Prostate gland (tissue), 2 donors: ENCODE measurements around the gene ZNF324B. TPM values are rescaled to one million over a fixed set of nuclear protein-coding genes. Genes with fewer than 3 reads are reported as not detected.
A peak's percentile ranks its signal among the peaks of the same experiment; 100 is the strongest.
"Not testable (repeated sequence)": the region's sequence is repeated elsewhere in the genome, so short reads cannot be mapped to it uniquely, and the experiment has no call there.

ENCODE experiments used
- DNase-seq: peaks from one replicate; pipeline ENCODE4 v3.0.0-alpha.2; 2019; ENCODE audit warnings: low spot score
- H3K27ac ChIP-seq, 2 donors: fragments of 200-600 bp; sonication (generic); 2 replicates each; pipeline ENCODE4 v1.5.1; 2017 to 2019
- H3K27me3 ChIP-seq: fragments of 200-600 bp; sonication (generic); replicated peaks from 2 replicates; pipeline ENCODE4 v1.5.1; 2019; ENCODE audit not compliant: insufficient read depth
- H3K36me3 ChIP-seq, 2 donors: fragments of 200-600 bp; sonication (generic); 1 replicate in 1 of 2; 2 replicates in 1 of 2; pipeline versions ENCODE4 v1.5.1 to v1.8.1; 2017 to 2019
- H3K4me1 ChIP-seq: fragments of 200-600 bp; sonication (generic); replicated peaks from 2 replicates; pipeline ENCODE4 v1.5.1; 2019
- H3K4me3 ChIP-seq, 2 donors: fragments of 200-600 bp; sonication (generic); 2 replicates each; pipeline ENCODE4 v1.5.1; 2017 to 2019
- H3K9me3 ChIP-seq: fragments of 200-600 bp; sonication (generic); 2 replicates; pipeline ENCODE4 v1.5.1; 2017
- POLR2A ChIP-seq: fragments of 450-650 bp; IDR thresholded peaks from one replicate; pipeline ENCODE4 v1.6.1; 2016; ENCODE audit warnings: antibody characterized with exemption, mild to moderate bottlenecking
- POLR2AphosphoS5 ChIP-seq: sonication (generic); formaldehyde crosslinking; IDR thresholded peaks from one replicate; pipeline ENCODE4 v1.6.1; 2017; ENCODE audit warnings: antibody characterized with exemption
- WGBS: methylation state at CpG from one replicate; pipeline ENCODE4 v1.1.5; 2018; 5-methylcytosine and 5-hydroxymethylcytosine counted together
- intact Hi-C: fragments of 100-400 bp; cut with DNase I; formaldehyde crosslinking; loops from one replicate; pipeline ENCODE4 v1.14.2; 2022
- total RNA-seq, 2 donors: library from RNA; depleted of rRNA; stranded (reverse); fragments of >200 nt; gene quantifications; one replicate each; pipeline ENCODE4 v1.1.0, GENCODE V29; 2016
- TF ChIP-seq, protein P1 (sequence below), 4 experiments: fragments of 200-600 bp in 2 of 4; fragments of 450-650 bp in 2 of 4; sonication (generic) in 2 of 4; IDR thresholded peaks; 1 replicate in 3 of 4; 2 replicates in 1 of 4; pipeline ENCODE4 v1.5.1; 2016 to 2019; ENCODE audit warnings: antibody characterized with exemption in 4 of 4, mild to moderate bottlenecking in 2 of 4, moderate library complexity in 2 of 4

The ZNF324B gene
- total RNA-seq, 2 donors from 2014 or later = 10.8 to 16.4 TPM

DNA sequence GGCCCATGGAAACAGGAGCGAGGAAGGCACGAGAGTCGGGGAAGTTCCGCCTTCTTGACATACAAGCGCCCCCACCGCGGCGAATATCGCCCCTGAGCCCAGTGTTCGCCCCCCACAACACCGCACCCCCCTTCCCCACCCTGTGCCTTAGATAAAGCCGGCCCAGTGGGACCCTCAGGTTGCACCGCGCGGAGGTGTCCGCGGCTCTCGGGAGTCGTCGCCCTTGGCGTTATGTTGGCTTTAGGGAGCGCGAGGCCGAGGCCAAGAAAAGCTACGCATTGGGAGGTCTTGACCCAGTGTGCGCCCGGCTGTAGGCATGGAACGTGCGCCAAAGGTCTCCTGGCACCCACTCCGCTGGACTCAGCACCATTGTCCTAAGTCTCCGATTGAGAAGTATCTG lies 10.9 kb upstream of the ZNF324B start:
- Histone ChIP-seq H3K4me3 (peak overlapping the region; percentile 52 to 77), H3K27me3 (no peaks in the 10 kb centered on the region), H3K9me3 (no peaks in the 10 kb centered on the region), H3K27ac (peak overlapping the region; percentile 53 to 57), H3K4me1 (no peaks in the 10 kb centered on the region), H3K36me3 (peaks cover 0 to 7% of the 10 kb centered on the region in 2 donors)
- intact Hi-C loops = loop anchor here (2.0 kb wide), 1 partner anchor 32 kb away; the partner anchor contains the start of gene ZNF584
- no peak for DNase-seq
- WGBS = 8% methylated on average over 30 of the region's 31 CpGs
- no peak for TF ChIP-seq POLR2AphosphoS5
- no peak for TF ChIP-seq POLR2A
- TF ChIP-seq, protein P1, sequence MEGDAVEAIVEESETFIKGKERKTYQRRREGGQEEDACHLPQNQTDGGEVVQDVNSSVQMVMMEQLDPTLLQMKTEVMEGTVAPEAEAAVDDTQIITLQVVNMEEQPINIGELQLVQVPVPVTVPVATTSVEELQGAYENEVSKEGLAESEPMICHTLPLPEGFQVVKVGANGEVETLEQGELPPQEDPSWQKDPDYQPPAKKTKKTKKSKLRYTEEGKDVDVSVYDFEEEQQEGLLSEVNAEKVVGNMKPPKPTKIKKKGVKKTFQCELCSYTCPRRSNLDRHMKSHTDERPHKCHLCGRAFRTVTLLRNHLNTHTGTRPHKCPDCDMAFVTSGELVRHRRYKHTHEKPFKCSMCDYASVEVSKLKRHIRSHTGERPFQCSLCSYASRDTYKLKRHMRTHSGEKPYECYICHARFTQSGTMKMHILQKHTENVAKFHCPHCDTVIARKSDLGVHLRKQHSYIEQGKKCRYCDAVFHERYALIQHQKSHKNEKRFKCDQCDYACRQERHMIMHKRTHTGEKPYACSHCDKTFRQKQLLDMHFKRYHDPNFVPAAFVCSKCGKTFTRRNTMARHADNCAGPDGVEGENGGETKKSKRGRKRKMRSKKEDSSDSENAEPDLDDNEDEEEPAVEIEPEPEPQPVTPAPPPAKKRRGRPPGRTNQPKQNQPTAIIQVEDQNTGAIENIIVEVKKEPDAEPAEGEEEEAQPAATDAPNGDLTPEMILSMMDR (IDR thresholded peaks at IDR 0.05) = no peak

DNA sequence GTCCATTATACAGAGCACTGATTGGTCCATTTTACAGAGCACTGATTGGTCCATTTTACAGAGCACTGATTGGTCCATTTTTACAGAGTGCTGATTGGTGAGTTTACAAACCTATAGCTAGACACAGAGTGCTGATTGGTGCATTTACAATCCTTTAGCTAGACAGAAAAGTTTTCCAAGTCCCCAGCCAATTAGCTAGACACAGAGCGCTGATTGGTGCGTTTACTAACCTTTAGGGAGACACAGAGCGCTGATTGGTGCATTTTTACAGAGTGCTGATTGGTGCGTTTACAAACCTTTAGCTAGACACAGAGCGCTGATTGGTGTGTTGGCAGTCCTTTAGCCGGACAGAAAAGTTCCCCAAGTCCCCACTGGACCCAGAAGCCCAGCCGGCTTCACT lies 8.4 kb upstream of the ZNF324B start:
- intact Hi-C loops, H3K36me3 ChIP-seq, H3K4me3 ChIP-seq, H3K9me3 ChIP-seq, DNase-seq, H3K27me3 ChIP-seq, H3K27ac ChIP-seq, H3K4me1 ChIP-seq: not testable (repeated sequence)
- WGBS = 88% methylated on average over 7 of the region's 7 CpGs

DNA sequence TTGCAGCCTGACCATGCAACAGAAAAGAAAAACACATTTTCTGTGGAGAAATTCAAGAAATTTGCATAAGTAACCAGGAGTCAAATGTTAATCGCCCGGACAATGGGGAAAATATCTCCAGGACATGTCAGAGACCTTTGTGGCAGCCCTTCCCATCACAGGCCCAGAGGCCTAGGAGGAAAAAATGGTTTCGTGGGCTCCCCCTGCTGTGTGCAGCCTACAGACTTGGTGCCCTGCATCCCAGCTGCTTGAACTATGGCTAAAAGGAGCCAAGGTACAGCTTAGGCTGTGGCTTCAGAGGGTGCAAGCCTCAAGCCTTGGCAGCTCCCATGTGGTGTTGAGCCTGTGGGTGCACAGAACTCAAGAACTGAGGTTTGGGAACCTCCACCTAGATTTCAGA lies 2.6 kb upstream of the ZNF324B start:
- WGBS = 65% methylated on average over 3 of the region's 3 CpGs
- H3K27ac ChIP-seq, H3K4me3 ChIP-seq, H3K27me3 ChIP-seq, H3K4me1 ChIP-seq, H3K36me3 ChIP-seq, H3K9me3 ChIP-seq, DNase-seq, intact Hi-C loops: not testable (repeated sequence)

DNA sequence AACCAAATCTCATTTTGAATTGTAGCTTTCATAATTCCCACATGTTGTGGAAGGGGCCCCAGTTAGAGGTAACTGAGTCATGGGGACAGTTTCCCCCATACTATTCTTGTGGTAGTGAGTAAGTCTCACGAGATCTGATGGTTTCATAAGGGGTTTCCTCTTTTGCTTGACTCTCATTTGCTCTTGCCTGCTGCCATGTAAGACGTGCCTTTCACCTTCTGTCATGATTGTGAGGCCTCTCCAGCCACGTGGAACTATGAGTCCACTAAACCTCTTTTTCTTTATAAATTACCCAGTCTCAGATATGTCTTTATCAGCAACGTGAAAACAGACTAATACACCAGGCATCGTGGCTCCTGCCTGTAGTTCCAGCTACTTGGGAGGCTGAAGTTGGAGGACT lies 1.4 kb upstream of the ZNF324B start:
- H3K4me1 ChIP-seq, DNase-seq, H3K9me3 ChIP-seq, intact Hi-C loops, H3K36me3 ChIP-seq, H3K4me3 ChIP-seq, H3K27me3 ChIP-seq, H3K27ac ChIP-seq: not testable (repeated sequence)
- WGBS = 65% methylated on average over 5 of the region's 5 CpGs

DNA sequence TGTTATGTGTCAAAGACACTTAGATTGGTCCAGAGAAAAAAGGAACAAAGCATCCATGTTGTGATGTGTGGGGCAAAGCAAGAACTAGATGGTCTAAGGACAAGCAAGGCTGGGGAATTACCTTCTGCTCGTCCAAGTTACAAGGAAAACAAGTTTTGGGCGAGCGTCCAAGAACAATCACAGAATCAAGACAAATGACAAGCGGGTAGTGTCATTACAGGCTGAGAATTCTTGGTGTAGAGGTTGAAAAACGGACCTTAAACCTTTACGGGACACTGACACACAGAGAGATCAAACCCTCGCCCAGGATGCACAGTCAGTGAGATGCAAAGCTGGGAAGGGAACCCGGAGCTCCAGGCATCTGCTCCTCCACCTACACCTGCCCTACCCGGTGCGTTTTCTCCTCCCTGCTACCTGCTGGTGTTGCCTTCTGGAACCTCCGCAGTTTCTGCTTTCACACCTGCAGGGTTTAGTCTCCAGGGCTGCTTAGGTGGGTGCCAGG lies 515 bp upstream of the ZNF324B start:
- H3K36me3 ChIP-seq = no peaks in the 10 kb centered on the region
- H3K4me3 ChIP-seq = peak overlapping the region; percentile 87 to 91
- intact Hi-C loops = no loop called here
- TF ChIP-seq, protein P1 (IDR thresholded peaks at IDR 0.05) = no peak
- TF ChIP-seq POLR2A (no peak), POLR2AphosphoS5 (no peak)
- H3K9me3 ChIP-seq = no peaks in the 10 kb centered on the region
- H3K27ac ChIP-seq = peak overlapping the region; percentile 66 to 74
- peak; percentile 59 for DNase-seq
- no peaks in the 10 kb centered on the region for H3K27me3 ChIP-seq
- H3K4me1 ChIP-seq = no peaks in the 10 kb centered on the region
- WGBS = 5% methylated on average over 11 of the region's 11 CpGs

DNA sequence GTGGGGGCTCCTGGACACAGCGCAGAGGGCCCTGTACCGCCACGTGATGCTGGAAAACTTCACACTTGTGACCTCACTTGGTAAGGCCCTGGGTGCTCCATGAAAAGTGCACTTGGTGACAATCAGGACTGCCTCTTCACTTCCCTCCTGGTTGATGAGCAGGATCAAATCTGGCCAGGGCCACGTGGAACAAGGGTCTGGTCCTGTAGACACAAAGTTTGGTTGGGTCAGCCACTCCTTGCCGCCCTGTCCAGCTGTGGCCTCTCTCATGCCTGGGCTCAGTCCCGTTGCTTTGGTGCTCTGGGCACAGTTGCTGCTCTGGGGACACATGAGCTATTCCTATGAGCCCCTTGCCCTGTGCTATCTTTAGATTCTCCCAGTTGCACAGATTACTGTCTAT lies 2.3 kb downstream of the ZNF324B start:
- no peaks in the 10 kb centered on the region for H3K4me1 ChIP-seq
- H3K27me3 ChIP-seq = no peaks in the 10 kb centered on the region
- H3K9me3 ChIP-seq = no peaks in the 10 kb centered on the region
- WGBS = 96% methylated on average over 6 of the region's 6 CpGs
- H3K4me3 ChIP-seq = no peak overlapping the region
- no peak overlapping the region for H3K27ac ChIP-seq
- intact Hi-C loops = no loop called here
- TF ChIP-seq POLR2AphosphoS5 (no peak), POLR2A (no peak)
- TF ChIP-seq, protein P1 (IDR thresholded peaks at IDR 0.05) = no peak
- no peaks in the 10 kb centered on the region for H3K36me3 ChIP-seq
- no peak for DNase-seq
